Kidney (tissue), 14 donors: ENCODE measurements around the gene CNNM3. TPM values are rescaled to one million over a fixed set of nuclear protein-coding genes. Genes with fewer than 3 reads are reported as not detected.

Source experiments
- DNase-seq, 5 donors: peaks; one replicate each; pipeline ENCODE4 v3.0.0-alpha.2; 2013 to 2020
- FAIRE-seq: peaks from 2 replicates; lab custom pipeline; 2012; peaks lifted over from hg19 to GRCh38; lab: Jason Lieb, UNC
- H3K27ac ChIP-seq, 2 donors: one replicate each; pipeline ENCODE4 v1.7.0; 2013; ENCODE audit warnings: low read depth in 2 of 2, low read length in 2 of 2, inconsistent platforms in 1 of 2
- H3K27me3 ChIP-seq: one replicate; pipeline ENCODE4 v1.7.1; 2013; ENCODE audit warnings: low read length, inconsistent platforms; ENCODE audit not compliant: control insufficient read depth, insufficient read depth
- H3K36me3 ChIP-seq, 3 donors: one replicate each; pipeline versions ENCODE4 v1.7.0 to v1.7.1; 2013; ENCODE audit warnings: low read length in 3 of 3, control low read depth in 1 of 3, inconsistent platforms in 1 of 3; ENCODE audit not compliant: insufficient read depth in 3 of 3, control insufficient read depth in 2 of 3
- H3K4me1 ChIP-seq, 3 donors: one replicate each; pipeline versions ENCODE4 v1.7.0 to v1.7.1; 2013; ENCODE audit warnings: low read length in 3 of 3, inconsistent platforms in 1 of 3, low read depth in 1 of 3; ENCODE audit not compliant: control insufficient read depth in 2 of 3, insufficient read depth in 2 of 3
- H3K4me3 ChIP-seq, 3 donors: one replicate each; pipeline versions ENCODE4 v1.7.0 to v1.8.1; 2013; ENCODE audit warnings: low read length in 3 of 3, control low read depth in 1 of 3, inconsistent platforms in 1 of 3
- H3K9ac ChIP-seq, 3 donors: one replicate each; pipeline versions ENCODE4 v1.7.0 to v1.7.1; 2013; ENCODE audit warnings: low read length in 3 of 3, control low read depth in 1 of 3, inconsistent platforms in 1 of 3
- H3K9me3 ChIP-seq, 3 donors: one replicate each; pipeline versions ENCODE4 v1.7.0 to v1.7.1; 2013; ENCODE audit warnings: low read length in 3 of 3, control low read depth in 1 of 3, inconsistent platforms in 1 of 3; ENCODE audit not compliant: control insufficient read depth in 2 of 3, insufficient read depth in 1 of 3
- CTCF ChIP-seq: IDR thresholded peaks from 3 replicates; pipeline ENCODE4 v1.5.1; 2012; ENCODE audit warnings: mild to moderate bottlenecking, moderate library complexity, borderline replicate concordance; ENCODE audit not compliant: insufficient read depth; ENCODE audit errors: extremely low read depth
- intact Hi-C: fragments of 100-400 bp; cut with DNase I; formaldehyde crosslinking; loops from one replicate; pipeline ENCODE4 v1.11.1; 2022
- polyA plus RNA-seq: library from polyadenylated mRNA; stranded (reverse); fragments of 350-450 nt; fragmentation: Illumina TruSeq; extraction: RNeasy Lipid Tissue Mini Kit (QIAGEN cat#74804); gene quantifications from one replicate; pipeline ENCODE4 v1.2.3, GENCODE V29; 2014; ENCODE audit warnings: low read depth, low replicate concordance; ENCODE audit not compliant: insufficient read depth
- total RNA-seq: library from RNA; stranded (reverse); fragmentation: NEBNext Ultra II Directional; extraction: Animal tissue kit (Norgen Biotek cat#: 25700); gene quantifications from one replicate; pipeline ENCODE4 v1.2.1, GENCODE V29; 2021
- donor health status: control.
- donor health status: control.
- donor health status: control.
- donor health status: control.
- donor health status: control.
- donor health status: DM: yes; HTN: yes; CAD: no.
- donor health status: Normal renal cell carcinoma (clear cell type).

CNNM3 gene
- total and polyA plus RNA-seq, 2 donors from 2014 or later, result 6.9 to 26.1 TPM

DNA sequence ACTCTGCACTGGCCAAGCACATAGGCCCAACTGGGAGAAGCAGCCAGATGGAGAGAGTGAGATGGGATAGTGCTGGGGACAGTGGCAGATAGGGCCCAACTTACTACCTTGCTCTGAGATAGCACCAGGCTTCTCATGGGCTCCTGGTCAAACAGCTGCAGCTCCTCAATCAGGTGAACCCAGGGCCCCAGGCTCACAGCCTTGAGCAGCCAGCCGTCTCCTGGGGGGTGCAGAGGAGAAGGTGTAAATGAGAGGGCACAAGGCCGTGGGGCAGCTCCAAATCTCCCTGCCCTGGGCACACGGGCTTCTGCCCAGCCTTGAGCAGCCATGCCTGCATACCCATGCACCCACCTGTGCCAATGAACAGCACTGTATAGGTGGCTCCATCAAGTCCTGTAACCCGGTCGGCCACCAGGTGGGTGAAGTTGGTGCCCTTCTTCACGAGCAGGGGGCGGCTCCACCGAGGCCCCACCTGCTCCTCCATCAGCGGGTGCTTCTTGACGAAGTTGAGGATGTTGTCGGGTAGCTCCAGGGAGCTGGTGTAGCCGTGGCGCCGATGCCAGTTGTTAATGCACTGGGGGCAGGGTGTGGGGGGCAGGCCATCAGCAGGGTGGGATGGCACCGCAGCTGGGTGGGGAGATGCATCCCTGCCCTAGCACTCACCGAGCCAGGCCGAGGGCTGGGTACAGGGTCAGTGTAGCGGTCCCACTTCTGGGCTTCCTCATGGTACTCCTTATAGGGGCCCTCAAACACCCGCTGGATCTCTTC is 47.7 kb downstream of the CNNM3 start:
- H3K36me3 ChIP-seq, result peaks cover 8 to 22% (median 18%) of the 10 kb centered on the region in 3 donors
- H3K4me3 ChIP-seq, result no peak overlapping the region
- intact Hi-C loops, result loop anchor here (5.0 kb wide), 1 partner anchor 94 kb away; no protein-coding TSS in a partner anchor
- TF ChIP-seq CTCF, result no peak
- peaks cover 0 to 25% (median 0%) of the 10 kb centered on the region in 3 donors for H3K4me1 ChIP-seq
- H3K9ac ChIP-seq, result no peak overlapping the region
- DNase-seq, result no peak
- H3K27me3 ChIP-seq, result no peaks in the 10 kb centered on the region
- no peaks in the 10 kb centered on the region for H3K9me3 ChIP-seq
- no peak overlapping the region for H3K27ac ChIP-seq
- FAIRE-seq, result no peak

- Histone ChIP-seq H3K36me3 (peaks cover 8 to 22% (median 18%) of the 10 kb centered on the region in 3 donors), H3K9ac (no peak overlapping the region), H3K4me1 (peaks cover 0 to 19% (median 0%) of the 10 kb centered on the region in 3 donors), H3K27me3 (no peaks in the 10 kb centered on the region), H3K4me3 (no peak overlapping the region), H3K9me3 (no peaks in the 10 kb centered on the region), H3K27ac (no peak overlapping the region)
- peak in 1 of 5 donors; percentile 77 for DNase-seq
- no peak for FAIRE-seq
- intact Hi-C loops, result loop anchor here (5.0 kb wide), 1 partner anchor 93 kb away; no protein-coding TSS in a partner anchor
- no peak for TF ChIP-seq CTCF
These were observed 48.4 kb downstream of the CNNM3 start for GRCh38 chr2:96864343-96865091.

DNA sequence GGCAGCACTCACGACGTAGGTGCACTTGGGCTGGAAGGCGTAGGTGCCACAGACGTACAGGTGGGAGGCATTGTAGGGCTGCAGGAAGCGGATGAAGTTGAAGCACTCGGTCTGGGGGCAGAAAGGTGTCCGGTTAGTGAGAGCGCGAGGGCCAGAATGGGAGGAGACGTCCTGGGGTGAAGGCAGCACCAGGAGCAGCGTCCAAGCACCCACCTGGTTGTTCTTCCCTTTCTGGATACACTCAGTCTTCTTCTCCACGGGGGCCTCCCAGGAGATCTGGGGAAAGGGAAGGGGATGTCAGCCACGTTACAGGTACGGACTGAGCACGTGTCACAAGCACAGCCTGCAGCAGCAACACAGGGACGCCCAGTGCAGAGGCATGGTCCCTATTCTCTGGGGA is 49.6 kb downstream of the CNNM3 start:
- H3K27ac ChIP-seq, result no peak overlapping the region
- no peaks in the 10 kb centered on the region for H3K9me3 ChIP-seq
- no peak for FAIRE-seq
- peaks cover 0 to 14% (median 0%) of the 10 kb centered on the region in 3 donors for H3K4me1 ChIP-seq
- no peak for DNase-seq
- H3K27me3 ChIP-seq, result no peaks in the 10 kb centered on the region
- peaks cover 8 to 22% (median 18%) of the 10 kb centered on the region in 3 donors for H3K36me3 ChIP-seq
- intact Hi-C loops, result no loop called here
- no peak overlapping the region for H3K4me3 ChIP-seq
- H3K9ac ChIP-seq, result no peak overlapping the region
- no peak for TF ChIP-seq CTCF
